Upper lobe of right lung (tissue), 1 donor: ENCODE measurements around the gene RTCA. TPM values are rescaled to one million over a fixed set of nuclear protein-coding genes. Genes with fewer than 3 reads are reported as not detected.
"Not testable (repeated sequence)": the region's sequence is repeated elsewhere in the genome, so short reads cannot be mapped to it uniquely, and the experiment has no call there.

Experiments used
- ATAC-seq: fragments of 200-7000 bp; cut with Tn5 transposase; one replicate; pipeline ENCODE4 v1.9.1; 2020; ENCODE audit warnings: mild to moderate bottlenecking, moderate library complexity
- DNase-seq: peaks from one replicate; pipeline ENCODE4 v3.0.0-alpha.2; 2020
- H3K27ac ChIP-seq: fragments of 200-600 bp; one replicate; pipeline ENCODE4 v1.8.0; 2022
- H3K27me3 ChIP-seq: fragments of 200-600 bp; one replicate; pipeline ENCODE4 v1.8.0; 2022; ENCODE audit warnings: mild to moderate bottlenecking
- H3K36me3 ChIP-seq: fragments of 200-600 bp; one replicate; pipeline ENCODE4 v1.8.0; 2022
- H3K4me1 ChIP-seq: fragments of 200-600 bp; one replicate; pipeline ENCODE4 v1.8.0; 2022
- H3K4me3 ChIP-seq: fragments of 200-600 bp; one replicate; pipeline ENCODE4 v1.8.0; 2022; ENCODE audit warnings: mild to moderate bottlenecking
- H3K9me3 ChIP-seq: fragments of 200-600 bp; one replicate; pipeline ENCODE4 v1.8.0; 2022
- CTCF ChIP-seq: fragments of 200-600 bp; IDR thresholded peaks from one replicate; pipeline ENCODE4 v1.8.0; 2022; ENCODE audit warnings: antibody characterized with exemption
- intact Hi-C: fragments of 100-400 bp; cut with DNase I; formaldehyde crosslinking; loops from one replicate; pipeline ENCODE4 v1.11.0; 2022
- total RNA-seq: library from RNA; stranded (reverse); fragmentation: NEBNext Ultra II Directional; extraction: Animal tissue kit (Norgen Biotek cat#: 25700); gene quantifications from one replicate; pipeline ENCODE4 v1.2.1, GENCODE V29; 2021
- donor health status: DM: no; HTN: yes; CAD: no; lungs with severe emphysema.

The RTCA gene
- total RNA-seq, 1 donor from 2014 or later, result 27.7 TPM

DNA sequence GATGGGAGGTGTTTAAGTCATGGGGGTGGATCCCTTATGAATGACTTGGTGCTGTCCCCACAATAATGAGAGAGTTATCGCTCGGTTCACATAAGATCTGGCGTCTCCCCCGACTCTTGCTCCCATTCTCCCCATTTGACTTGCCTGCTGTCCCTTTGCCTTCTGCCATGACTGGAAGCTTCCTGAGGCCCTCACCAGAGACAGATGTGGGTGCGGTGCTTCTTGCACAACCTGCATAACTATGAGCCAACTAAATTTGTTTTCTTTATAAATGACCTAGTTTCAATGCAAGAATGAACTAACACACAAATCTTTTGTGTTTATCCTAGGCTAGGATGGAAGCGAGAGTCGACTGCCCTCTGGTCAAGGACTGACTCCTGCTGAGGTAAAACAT, 55.1 kb downstream of the RTCA start:
- intact Hi-C loops, result no loop called here
- Histone ChIP-seq H3K27ac (no peak overlapping the region), H3K36me3 (no peaks in the 10 kb centered on the region), H3K9me3 (peaks cover 5% of the 10 kb centered on the region), H3K27me3 (no peaks in the 10 kb centered on the region), H3K4me1 (peaks cover 5% of the 10 kb centered on the region), H3K4me3 (no peak overlapping the region)
- DNase-seq (no peak), ATAC-seq (no peak)
- TF ChIP-seq CTCF, result no peak

GRCh38 chr1:100321506-100321905, 55.5 kb downstream of the RTCA start:
- Histone ChIP-seq H3K9me3 (peaks cover 5% of the 10 kb centered on the region), H3K27me3 (no peaks in the 10 kb centered on the region), H3K4me1 (peaks cover 5% of the 10 kb centered on the region), H3K27ac (no peak overlapping the region), H3K4me3 (no peak overlapping the region), H3K36me3 (no peaks in the 10 kb centered on the region)
- TF ChIP-seq CTCF, result no peak
- ATAC-seq (no peak), DNase-seq (no peak)
- intact Hi-C loops, result no loop called here

DNA sequence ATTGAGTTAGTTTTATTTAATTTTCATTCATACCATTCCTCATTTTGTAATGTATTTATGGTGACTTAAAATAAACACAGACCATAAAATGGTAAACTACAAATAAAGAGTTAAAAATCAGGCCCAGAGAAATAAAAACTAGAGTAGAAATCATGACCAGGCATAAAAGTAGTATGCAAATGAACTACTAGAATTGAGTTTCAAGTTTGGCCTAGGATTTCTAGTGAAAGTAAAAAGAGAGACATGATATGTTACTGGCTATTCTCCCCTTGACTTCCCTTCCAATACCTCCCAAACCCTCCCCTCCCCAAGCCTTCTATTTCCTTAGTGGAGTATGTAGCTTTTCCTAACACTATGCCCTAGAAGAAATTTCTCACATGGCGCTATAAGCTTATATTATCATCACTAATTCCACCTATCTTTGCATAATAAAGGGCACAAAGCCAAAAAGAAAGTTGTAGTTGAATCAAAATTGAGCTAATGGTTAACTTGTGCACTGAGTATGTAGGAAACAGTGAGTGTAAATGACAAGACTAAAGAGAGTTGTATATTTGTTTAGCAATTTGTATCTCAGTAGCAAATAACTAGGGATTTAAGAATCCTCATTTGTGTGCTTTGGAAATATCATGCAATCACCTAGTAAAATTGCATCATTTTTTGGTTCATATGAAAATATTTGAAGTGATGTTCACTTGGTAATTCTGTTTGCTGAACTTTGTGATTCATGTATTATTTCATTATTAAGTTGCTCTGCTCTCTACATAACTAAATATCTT, 56.6 kb downstream of the RTCA start:
- DNase-seq, result no peak
- ATAC-seq, result no peak
- no peaks in the 10 kb centered on the region for H3K27me3 ChIP-seq
- intact Hi-C loops, result no loop called here
- no peak overlapping the region for H3K4me3 ChIP-seq
- H3K36me3 ChIP-seq, result no peaks in the 10 kb centered on the region
- TF ChIP-seq CTCF, result no peak
- H3K27ac ChIP-seq, result no peak overlapping the region
- peaks cover 5% of the 10 kb centered on the region for H3K4me1 ChIP-seq
- H3K9me3 ChIP-seq, result peaks cover 5% of the 10 kb centered on the region

- Histone ChIP-seq H3K9me3 (peaks cover 5% of the 10 kb centered on the region), H3K4me3 (no peak overlapping the region), H3K27ac (no peak overlapping the region), H3K4me1 (peaks cover 5% of the 10 kb centered on the region), H3K27me3 (no peaks in the 10 kb centered on the region), H3K36me3 (no peaks in the 10 kb centered on the region)
- ATAC-seq (no peak), DNase-seq (no peak)
- intact Hi-C loops, result no loop called here
- no peak for TF ChIP-seq CTCF
These were observed 57.5 kb downstream of the RTCA start for GRCh38 chr1:100323419-100324106.

- ATAC-seq, result no peak
These were observed 59.7 kb downstream of the RTCA start for GRCh38 chr1:100325415-100326324.

GRCh38 chr1:100326325-100326670, 60.3 kb downstream of the RTCA start:
- intact Hi-C loops, ATAC-seq, H3K4me1 ChIP-seq, H3K36me3 ChIP-seq, H3K4me3 ChIP-seq, H3K27ac ChIP-seq, H3K27me3 ChIP-seq, H3K9me3 ChIP-seq, DNase-seq: not testable (repeated sequence)

More at GRCh38 chr1:100325415-100326324, 59.7 kb downstream of the RTCA start:
- H3K27me3 ChIP-seq, result no peaks in the 10 kb centered on the region
- no peak overlapping the region for H3K4me3 ChIP-seq
- intact Hi-C loops, result no loop called here
- DNase-seq, result no peak
- H3K36me3 ChIP-seq, result no peaks in the 10 kb centered on the region
- TF ChIP-seq CTCF, result no peak
- no peaks in the 10 kb centered on the region for H3K9me3 ChIP-seq
- H3K4me1 ChIP-seq, result peaks cover 5% of the 10 kb centered on the region
- no peak overlapping the region for H3K27ac ChIP-seq
